GM12875 (cell line): Measurements from ENCODE around the gene STIM2.

Experiments
- H3K4me3 ChIP-seq: one replicate; pipeline ENCODE4 v1.5.1; 2011; ENCODE audit warnings: low read depth, low read length, control low read depth
- TF ChIP-seq, protein P1 (sequence below): IDR thresholded peaks from 2 replicates; pipeline ENCODE4 v1.5.1; 2011; ENCODE audit warnings: low read depth, mild to moderate bottlenecking, control low read depth, inconsistent platforms, low read length, moderate library complexity, borderline replicate concordance; ENCODE audit not compliant: insufficient read depth

Gene STIM2

DNA sequence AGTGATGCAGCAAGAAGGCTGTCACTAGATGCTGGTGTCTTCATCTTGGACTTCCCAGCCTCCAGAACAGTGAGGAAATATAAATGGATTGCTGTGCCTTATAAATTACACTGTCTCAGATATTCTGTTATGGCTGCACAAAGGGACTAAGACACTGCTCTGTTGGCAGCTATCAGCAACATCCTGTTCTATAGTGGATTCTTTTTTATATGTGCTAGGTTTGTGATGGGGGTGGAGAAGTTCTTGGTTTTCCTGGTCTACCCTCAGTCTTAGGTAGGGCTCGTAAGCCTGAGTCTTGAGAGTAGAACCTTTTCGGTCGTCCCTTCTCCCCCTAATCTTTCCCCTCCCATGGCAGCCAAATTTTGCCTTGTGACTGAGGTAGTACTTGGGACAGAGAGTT lies 17.3 kb downstream of the STIM2 start:
- TF ChIP-seq, protein P1, sequence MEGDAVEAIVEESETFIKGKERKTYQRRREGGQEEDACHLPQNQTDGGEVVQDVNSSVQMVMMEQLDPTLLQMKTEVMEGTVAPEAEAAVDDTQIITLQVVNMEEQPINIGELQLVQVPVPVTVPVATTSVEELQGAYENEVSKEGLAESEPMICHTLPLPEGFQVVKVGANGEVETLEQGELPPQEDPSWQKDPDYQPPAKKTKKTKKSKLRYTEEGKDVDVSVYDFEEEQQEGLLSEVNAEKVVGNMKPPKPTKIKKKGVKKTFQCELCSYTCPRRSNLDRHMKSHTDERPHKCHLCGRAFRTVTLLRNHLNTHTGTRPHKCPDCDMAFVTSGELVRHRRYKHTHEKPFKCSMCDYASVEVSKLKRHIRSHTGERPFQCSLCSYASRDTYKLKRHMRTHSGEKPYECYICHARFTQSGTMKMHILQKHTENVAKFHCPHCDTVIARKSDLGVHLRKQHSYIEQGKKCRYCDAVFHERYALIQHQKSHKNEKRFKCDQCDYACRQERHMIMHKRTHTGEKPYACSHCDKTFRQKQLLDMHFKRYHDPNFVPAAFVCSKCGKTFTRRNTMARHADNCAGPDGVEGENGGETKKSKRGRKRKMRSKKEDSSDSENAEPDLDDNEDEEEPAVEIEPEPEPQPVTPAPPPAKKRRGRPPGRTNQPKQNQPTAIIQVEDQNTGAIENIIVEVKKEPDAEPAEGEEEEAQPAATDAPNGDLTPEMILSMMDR, result no peak
- H3K4me3 ChIP-seq, result no peak overlapping the region

DNA sequence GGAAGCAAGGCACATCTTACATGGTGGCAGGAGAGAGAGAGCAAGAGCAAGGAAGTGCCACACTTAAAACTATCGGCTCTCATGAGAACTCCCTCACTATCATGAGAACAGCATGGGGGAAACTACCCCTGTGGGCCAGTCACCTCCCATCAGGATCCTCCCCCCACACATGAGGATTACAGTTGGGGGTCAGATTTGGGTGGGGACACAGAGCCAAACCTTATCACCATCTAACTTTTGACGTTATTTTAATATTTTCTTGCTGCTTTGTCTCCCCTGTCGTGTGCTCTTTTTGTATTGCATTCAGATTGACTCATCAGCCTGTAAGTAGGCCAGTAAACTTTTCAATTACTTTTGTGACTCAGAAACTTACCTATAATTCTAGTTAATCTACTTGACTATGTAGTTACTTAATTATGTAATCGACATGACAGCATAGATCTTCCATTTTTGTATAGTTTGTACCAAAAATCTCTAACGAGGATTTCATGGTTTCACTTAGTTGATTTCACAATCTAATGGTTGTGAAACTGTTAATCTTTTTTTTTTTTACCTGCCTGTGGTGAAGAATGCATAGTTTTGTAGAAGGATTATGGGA lies 18.3 kb downstream of the STIM2 start:
- TF ChIP-seq, protein P1, result no peak
- no peak overlapping the region for H3K4me3 ChIP-seq

DNA sequence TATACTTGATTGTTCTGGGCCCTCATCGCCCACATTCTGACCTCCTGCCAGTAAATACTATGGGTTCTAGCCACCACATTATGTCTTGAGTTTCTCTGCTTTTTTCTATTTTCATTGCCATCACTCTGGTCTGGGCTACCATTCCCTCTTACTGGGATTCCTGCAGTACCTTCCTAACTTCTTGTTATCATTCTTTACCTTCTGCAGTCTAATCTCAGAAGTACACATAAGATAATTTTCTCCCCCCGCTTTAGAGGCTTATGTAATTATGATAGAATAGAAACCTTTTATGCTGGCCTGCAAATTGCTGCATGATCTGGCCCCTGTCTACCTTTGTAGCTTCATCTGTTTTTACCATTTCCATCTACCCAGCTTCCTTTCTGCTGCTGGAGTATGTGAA lies 19.2 kb downstream of the STIM2 start:
- H3K4me3 ChIP-seq, result no peak overlapping the region
- TF ChIP-seq, protein P1, result no peak

DNA sequence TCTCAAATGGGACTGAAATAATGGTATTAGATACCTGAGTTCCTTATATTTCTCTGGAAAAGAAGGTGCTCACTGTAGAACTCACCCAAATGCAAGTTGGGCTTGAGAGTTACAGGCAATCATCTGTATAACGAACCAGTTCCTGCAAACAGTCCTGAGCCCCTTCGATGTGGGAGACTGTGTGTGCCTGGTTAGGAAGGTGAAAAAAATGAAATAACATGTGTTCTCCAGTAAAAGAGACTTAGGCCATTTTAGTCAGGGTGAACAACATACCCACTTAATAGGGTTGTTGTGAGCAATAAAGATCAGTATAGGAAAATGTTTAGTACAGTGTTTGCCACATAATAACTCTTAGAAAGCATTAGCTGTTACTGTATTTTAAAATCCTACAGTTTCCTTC lies 23.4 kb downstream of the STIM2 start:
- TF ChIP-seq, protein P1, result no peak
- H3K4me3 ChIP-seq, result no peak overlapping the region

DNA sequence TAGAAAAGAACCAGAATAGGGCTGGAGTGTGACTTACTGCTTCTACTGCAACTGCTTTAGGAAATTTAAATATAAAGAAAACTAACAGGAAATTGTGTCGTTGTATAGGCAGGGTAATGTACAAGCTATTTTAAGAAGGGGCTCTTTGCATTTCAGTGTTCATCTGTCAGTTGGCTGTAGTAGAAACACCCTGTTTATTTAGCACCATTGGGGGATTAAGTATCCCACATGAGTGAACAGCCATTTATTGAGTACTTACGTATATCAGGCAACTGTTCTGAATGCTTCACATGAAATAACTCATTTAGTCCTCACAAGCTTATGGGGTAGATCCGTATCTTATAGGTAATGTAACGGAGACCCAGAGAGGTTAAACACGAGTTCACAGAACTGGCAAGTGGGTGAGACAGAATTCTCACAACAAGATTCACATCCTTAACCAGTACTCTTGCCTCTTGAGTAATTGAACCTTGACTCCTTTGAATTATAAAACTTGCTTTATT lies 23.9 kb downstream of the STIM2 start:
- no peak overlapping the region for H3K4me3 ChIP-seq
- TF ChIP-seq, protein P1, result no peak

DNA sequence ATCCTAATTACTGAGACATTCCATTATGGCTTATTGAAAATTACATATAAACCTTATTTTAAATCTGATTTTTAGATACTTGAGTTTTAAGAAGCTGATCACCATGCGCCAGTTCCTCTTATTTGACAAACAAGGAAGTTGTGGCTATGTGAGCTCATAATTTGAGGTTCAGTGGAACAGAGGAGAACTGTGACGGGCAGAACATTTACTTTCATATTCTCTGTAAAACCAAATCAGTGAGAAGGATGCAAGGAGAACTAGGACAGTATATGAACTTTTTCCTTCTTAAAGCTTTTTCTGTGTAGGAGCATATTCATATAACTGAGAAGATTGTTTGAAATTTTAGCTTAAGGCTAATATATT lies 25.3 kb downstream of the STIM2 start:
- TF ChIP-seq, protein P1, result no peak
- no peak overlapping the region for H3K4me3 ChIP-seq

DNA sequence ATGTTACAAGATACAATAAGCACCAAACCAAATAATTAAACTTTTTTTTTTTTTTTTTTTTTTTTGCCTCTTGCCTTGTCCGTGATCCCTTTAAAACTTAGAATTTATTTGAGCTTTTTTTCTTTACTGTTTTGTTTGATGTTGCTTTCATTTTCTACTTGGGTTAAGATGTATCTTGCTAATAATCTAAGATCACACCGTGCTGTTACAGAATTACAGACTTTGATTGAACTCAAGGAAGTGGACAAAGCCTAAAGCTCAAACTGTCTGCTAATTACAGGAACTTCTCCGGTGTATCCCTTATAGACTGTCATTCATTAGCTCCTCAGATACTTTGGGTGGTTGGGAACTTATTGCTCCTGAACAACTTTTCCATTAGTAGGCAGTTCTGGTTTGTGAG lies 26.5 kb downstream of the STIM2 start:
- no peak overlapping the region for H3K4me3 ChIP-seq
- TF ChIP-seq, protein P1, result no peak
